Activated CD4-positive, CD25-positive, alpha-beta regulatory T cell treated with anti-CD3 and anti-CD28 coated beads, Interleukin-2, amount 50 U/mL, for 16 hours (primary cell): ENCODE results near the gene DPM2.

Source experiments
- DNase-seq: peaks from one replicate; pipeline ENCODE4 v3.0.0-alpha.2; 2020; ENCODE audit warnings: low read depth, low spot score

The DPM2 gene

GRCh38 chr9:127955294-127956015 lies 17.8 kb upstream of the DPM2 start:
- peak; percentile 71 for DNase-seq

DNA sequence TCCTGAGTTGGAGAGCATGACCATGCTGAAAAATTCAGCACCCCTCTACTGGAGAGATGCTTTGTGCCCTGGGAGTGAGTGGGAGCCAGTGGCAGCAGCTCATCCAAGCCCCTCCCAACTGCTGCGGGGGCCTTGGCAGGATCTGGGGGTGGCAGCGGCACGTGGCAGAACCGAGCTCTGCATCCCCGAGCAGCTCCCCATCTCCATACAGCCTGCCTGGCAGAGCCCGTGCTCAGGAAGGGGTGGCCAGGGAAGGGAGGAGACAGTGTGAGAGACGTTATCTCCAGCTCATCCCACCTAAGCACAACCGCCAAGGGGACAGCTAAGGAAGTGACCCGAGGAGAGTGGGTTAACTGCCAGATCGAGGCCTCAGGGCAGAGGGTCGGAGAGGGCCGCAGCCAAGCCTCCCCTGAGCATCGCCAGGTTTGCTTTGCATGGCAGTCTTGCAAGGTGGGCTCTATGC lies 17.2 kb upstream of the DPM2 start:
- no peak for DNase-seq

DNA sequence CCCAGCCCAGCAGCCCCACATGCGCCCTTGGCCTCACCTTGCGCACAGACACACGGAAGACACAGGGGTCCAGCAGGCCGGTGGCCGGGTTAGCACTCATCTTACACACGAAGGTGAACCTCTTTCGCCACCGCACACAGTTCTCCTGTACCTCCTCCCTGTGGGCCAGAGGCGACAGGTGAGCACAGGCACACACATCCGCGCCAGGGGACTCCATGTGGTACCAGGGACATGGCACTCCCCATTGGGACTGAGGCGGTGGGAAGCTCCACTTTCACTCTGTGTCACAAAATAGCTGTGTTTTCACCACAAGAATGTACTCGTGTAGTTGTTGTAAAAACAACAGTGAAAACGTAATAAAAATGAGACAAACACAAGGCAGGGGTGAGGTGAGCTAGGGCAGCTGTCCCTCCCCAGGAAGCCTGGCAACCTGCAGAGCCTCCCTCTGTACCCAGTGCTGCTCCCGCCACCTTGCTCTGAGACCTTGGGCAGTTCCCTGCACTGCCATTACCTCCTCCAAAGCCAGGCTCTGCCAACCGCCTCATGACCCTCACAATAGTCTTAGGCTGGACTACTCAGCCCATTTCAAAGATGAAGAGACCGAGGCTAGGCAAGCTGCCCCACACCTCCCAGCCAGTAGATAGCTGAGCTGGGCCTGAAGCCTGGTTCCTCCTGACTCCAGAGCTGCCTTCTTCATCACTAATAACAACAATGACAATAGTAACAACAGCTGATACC lies 16.3 kb upstream of the DPM2 start:
- no peak for DNase-seq

- no peak for DNase-seq
Observed at GRCh38 chr9:127953154-127953553, 15.5 kb upstream of the DPM2 start.

- DNase-seq: no peak
Observed at GRCh38 chr9:127950513-127951289, 13.0 kb upstream of the DPM2 start.

DNA sequence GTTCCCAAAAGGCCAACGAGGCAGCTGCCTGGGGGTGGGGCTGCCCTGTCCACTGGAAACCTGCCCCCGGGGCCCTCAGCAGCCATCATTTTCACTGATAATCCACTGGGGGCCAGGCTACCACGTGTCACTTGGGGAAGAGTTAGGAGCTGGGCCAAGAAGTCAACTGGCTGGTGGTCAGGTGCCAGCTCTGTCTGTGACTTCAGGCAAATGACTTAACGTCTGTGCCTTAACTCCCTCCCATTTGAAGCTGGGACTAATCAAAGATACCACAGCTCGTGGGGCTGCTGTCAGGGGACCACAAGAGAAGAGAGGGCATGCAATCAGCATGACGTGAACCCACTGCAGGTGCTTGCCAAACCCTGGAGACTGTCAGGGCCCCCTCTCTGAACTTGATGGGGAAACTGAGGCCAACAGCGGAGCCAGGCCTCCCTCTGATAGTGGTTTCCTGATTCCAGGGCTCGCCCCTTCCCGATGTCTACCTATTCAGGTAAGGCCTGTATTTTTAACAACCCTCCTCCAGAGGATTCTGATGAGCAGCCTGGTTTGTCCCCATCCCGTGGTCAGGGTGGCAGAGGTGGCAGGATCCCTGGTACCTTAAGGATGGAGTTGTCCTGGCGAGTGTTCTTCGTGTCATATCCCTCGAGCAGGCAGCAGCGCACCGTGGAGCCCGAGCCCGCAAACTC lies 12.3 kb upstream of the DPM2 start:
- DNase-seq: no peak

DNA sequence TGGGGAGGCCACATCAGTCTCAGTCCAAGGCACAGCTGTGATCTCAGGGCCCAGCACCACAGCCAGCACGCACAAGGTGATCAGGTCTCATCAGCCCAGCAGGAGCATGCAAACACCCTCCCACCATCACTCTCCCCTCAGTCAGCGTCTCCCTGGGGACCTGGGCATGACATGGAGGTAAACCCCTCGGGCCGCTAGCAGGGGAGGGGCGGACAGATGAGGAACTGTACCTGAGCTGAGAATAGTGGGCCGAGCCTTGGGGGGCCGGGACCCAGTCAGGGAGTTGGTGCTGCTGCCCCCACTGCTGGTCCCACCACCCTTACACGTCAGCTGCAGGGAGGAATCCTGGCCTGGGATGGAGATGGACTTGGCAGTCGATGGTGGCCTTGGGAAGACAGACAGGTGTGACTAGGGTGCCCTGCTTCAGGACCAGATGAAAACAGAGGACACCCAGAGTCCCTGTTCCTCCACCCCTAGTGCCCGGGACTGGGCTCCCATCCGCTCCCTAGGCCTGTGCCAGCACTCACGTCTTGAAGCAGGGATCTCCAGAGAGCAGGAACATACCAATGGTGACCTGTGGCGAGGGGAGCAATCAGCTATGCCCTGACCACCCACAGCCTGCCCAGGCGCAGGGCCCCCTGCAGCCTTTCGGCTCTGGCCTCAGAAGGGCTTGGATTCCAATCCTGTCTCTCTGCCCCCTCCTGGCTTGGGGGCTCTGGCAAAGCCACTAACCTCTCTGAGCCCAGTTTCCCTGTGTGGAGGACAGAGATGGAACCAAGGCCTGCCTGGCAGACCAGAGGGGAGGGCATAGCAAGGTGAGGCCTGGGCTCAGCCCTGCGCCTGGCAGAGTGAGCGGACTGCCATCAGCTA lies 10.4 kb upstream of the DPM2 start:
- no peak for DNase-seq

GRCh38 chr9:127946728-127947127 lies 9.1 kb upstream of the DPM2 start:
- no peak for DNase-seq

GRCh38 chr9:127945942-127946341 lies 8.3 kb upstream of the DPM2 start:
- DNase-seq: no peak

GRCh38 chr9:127945338-127945737 lies 7.7 kb upstream of the DPM2 start:
- no peak for DNase-seq

GRCh38 chr9:127944586-127945218 lies 7.0 kb upstream of the DPM2 start:
- DNase-seq: no peak

DNA sequence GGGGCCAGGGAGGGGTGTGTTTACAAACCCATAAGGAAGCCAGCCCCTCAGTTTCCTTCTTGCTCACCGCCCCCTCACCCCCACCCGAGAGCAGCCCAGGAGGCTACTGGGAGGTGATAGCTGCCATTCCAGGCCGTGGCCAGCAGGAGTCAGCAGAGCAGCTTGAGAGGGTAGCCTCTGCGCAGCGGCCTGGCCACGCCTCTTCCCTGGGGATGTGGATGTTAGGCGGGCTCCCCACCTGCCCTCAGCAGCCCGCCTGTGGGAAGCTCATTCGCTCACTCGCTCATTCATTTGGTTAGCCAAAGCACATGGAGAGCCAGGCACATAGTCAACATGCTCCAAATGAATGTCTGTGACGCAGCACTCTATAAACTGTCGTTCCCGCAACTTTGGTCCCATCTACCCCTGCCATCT lies 6.1 kb upstream of the DPM2 start:
- peak; percentile 50 for DNase-seq

- no peak for DNase-seq
Observed at GRCh38 chr9:127943011-127943662, 5.5 kb upstream of the DPM2 start.

- no peak for DNase-seq
Observed at GRCh38 chr9:127942216-127943010, 4.8 kb upstream of the DPM2 start.

GRCh38 chr9:127941961-127942215 lies 4.2 kb upstream of the DPM2 start:
- no peak for DNase-seq

- DNase-seq: no peak
Observed at GRCh38 chr9:127941062-127941960, 3.7 kb upstream of the DPM2 start.

GRCh38 chr9:127940593-127940992 lies 2.9 kb upstream of the DPM2 start:
- DNase-seq: no peak

- no peak for DNase-seq
Observed at GRCh38 chr9:127938298-127938690, 640 bp upstream of the DPM2 start.
